K562 (cell line): ENCODE data around the gene CEP72.

Experiments used
- CBX2 ChIP-seq: fragments of 200-600 bp; sonication (generic); IDR thresholded peaks from one replicate; pipeline ENCODE4 v1.6.1; 2012; ENCODE audit warnings: mild to moderate bottlenecking, low read length, inconsistent platforms; ENCODE audit not compliant: insufficient read depth, poor library complexity, severe bottlenecking
- CHD4 ChIP-seq: fragments of 200-600 bp; sonication (generic); IDR thresholded peaks from 3 replicates; pipeline ENCODE4 v1.6.1; 2012; ENCODE audit warnings: low read depth, mild to moderate bottlenecking, mixed read lengths, low read length, inconsistent platforms; ENCODE audit not compliant: insufficient read depth, insufficient replicate concordance, poor library complexity, severe bottlenecking
- CTCFL ChIP-seq: IDR thresholded peaks from 2 replicates; pipeline ENCODE4 v1.6.1; 2011; ENCODE audit warnings: borderline replicate concordance, low read depth, mild to moderate bottlenecking, moderate library complexity, low read length; ENCODE audit not compliant: insufficient read depth, poor library complexity, severe bottlenecking
- PHF8 ChIP-seq: fragments of 200-600 bp; sonication (generic); IDR thresholded peaks from 2 replicates; pipeline ENCODE4 v1.6.1; 2012; ENCODE audit warnings: mixed run types, mild to moderate bottlenecking, inconsistent platforms, low read length, moderate library complexity, borderline replicate concordance
- U2AF1 ChIP-seq: fragments of 200-400 bp; formaldehyde crosslinking; optimal IDR thresholded peaks from 2 replicates; pipeline ENCODE3; 2017; ENCODE audit warnings: mild to moderate bottlenecking, low read depth, low read length, moderate library complexity
- ZNF280B ChIP-seq: fragments of 250-450 bp; sonication (Bioruptor Pico); IDR thresholded peaks from 2 replicates; pipeline ENCODE4 v1.5.1; 2021; ENCODE audit warnings: mild to moderate bottlenecking
- TF ChIP-seq, protein P1 (sequence below): fragments of 450-650 bp; formaldehyde crosslinking; IDR thresholded peaks from 2 replicates; pipeline ENCODE4 v1.4.0; 2020; ENCODE audit warnings: mild to moderate bottlenecking, mixed read lengths

DNA sequence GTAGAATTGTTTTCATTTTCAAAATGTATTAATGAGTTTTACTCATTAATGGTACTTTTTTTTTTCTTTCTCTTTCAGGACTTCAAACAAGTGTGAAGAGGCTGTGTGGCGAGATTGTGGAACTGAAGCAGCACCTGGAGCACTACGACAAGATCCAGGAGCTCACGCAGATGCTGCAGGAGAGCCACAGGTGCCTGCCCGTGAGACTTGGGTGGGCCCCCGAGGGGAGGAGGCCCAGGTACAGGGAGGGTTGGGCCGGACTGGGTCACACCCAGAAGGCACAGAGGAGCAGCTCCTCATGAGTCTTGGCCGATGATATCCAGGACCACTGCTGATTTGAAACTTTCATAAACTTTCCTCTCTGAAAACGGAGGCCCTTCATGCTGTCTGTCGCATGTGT lies 35.6 kb downstream of the CEP72 start:
- TF ChIP-seq, protein P1, sequence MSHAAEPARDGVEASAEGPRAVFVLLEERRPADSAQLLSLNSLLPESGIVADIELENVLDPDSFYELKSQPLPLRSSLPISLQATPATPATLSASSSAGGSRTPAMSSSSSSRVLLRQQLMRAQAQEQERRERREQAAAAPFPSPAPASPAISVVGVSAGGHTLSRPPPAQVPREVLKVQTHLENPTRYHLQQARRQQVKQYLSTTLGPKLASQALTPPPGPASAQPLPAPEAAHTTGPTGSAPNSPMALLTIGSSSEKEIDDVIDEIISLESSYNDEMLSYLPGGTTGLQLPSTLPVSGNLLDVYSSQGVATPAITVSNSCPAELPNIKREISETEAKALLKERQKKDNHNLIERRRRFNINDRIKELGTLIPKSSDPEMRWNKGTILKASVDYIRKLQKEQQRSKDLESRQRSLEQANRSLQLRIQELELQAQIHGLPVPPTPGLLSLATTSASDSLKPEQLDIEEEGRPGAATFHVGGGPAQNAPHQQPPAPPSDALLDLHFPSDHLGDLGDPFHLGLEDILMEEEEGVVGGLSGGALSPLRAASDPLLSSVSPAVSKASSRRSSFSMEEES (CRISPR knock-in tag), result no peak
- TF ChIP-seq CHD4, result no peak
- TF ChIP-seq U2AF1, result no peak
- no peak for TF ChIP-seq ZNF280B
- TF ChIP-seq CTCFL, result no peak
- TF ChIP-seq PHF8, result no peak
- TF ChIP-seq CBX2, result no peak
